NCI-H510A treated with DMSO at 0.1 percent for 48 hours (cell line): ENCODE data around the gene UGGT2.
A peak's percentile ranks its signal among the peaks of the same experiment; 100 is the strongest.

Experiments
- DNase-seq: peaks from one replicate; lab custom pipeline; 2025; lab: John Stamatoyannopoulos, UW

Gene UGGT2, protein sequence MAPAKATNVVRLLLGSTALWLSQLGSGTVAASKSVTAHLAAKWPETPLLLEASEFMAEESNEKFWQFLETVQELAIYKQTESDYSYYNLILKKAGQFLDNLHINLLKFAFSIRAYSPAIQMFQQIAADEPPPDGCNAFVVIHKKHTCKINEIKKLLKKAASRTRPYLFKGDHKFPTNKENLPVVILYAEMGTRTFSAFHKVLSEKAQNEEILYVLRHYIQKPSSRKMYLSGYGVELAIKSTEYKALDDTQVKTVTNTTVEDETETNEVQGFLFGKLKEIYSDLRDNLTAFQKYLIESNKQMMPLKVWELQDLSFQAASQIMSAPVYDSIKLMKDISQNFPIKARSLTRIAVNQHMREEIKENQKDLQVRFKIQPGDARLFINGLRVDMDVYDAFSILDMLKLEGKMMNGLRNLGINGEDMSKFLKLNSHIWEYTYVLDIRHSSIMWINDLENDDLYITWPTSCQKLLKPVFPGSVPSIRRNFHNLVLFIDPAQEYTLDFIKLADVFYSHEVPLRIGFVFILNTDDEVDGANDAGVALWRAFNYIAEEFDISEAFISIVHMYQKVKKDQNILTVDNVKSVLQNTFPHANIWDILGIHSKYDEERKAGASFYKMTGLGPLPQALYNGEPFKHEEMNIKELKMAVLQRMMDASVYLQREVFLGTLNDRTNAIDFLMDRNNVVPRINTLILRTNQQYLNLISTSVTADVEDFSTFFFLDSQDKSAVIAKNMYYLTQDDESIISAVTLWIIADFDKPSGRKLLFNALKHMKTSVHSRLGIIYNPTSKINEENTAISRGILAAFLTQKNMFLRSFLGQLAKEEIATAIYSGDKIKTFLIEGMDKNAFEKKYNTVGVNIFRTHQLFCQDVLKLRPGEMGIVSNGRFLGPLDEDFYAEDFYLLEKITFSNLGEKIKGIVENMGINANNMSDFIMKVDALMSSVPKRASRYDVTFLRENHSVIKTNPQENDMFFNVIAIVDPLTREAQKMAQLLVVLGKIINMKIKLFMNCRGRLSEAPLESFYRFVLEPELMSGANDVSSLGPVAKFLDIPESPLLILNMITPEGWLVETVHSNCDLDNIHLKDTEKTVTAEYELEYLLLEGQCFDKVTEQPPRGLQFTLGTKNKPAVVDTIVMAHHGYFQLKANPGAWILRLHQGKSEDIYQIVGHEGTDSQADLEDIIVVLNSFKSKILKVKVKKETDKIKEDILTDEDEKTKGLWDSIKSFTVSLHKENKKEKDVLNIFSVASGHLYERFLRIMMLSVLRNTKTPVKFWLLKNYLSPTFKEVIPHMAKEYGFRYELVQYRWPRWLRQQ (N-terminal part only)

GRCh38 chr13:96053003-96053703 is at the start of gene UGGT2:
TSS of gene UGGT2 (minus strand) at chr13:96053401. CDS start at chr13:96053312, 89 bp downstream.
- peak; percentile 91 for DNase-seq

DNA sequence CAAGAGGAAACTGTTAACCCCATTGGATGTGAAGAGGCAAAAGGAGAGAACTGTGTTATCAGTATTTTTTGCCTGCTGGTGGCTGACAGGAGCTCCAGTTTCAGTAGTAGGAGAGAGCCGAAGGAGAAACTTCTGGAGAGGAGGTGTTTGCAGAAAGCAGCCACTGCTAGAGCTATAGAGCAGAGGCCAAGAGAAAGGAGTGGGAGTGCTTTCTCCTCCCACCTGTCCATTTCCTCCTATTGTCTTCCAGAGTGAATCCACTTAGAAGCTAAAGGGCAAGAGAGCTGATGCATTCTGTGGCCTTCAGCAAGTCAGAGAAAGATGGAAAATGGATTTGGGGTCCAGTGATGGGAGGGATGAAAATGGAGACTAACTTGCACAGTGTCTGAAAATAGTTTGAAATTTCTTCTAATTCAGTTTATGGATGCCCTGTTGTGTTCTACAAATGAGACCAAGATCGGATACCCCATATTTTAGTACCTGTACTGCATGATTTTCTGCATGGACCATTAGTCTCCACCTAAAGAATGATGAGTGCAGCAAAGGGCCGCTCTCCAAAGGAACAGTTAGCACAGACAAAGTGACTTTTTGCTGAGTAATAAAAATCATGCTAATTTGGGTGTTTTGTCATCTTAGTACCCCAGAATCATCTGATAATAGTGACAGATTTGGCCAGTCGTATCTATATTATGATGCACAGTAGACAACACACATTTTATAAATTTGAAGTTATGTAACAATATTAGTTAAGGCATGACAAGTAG is 47.4 kb upstream of the UGGT2 start:
- DNase-seq: no peak

GRCh38 chr13:96093296-96094006 is 40.2 kb upstream of the UGGT2 start:
- no peak for DNase-seq

GRCh38 chr13:96091164-96092117 is 38.2 kb upstream of the UGGT2 start:
- DNase-seq: no peak

DNA sequence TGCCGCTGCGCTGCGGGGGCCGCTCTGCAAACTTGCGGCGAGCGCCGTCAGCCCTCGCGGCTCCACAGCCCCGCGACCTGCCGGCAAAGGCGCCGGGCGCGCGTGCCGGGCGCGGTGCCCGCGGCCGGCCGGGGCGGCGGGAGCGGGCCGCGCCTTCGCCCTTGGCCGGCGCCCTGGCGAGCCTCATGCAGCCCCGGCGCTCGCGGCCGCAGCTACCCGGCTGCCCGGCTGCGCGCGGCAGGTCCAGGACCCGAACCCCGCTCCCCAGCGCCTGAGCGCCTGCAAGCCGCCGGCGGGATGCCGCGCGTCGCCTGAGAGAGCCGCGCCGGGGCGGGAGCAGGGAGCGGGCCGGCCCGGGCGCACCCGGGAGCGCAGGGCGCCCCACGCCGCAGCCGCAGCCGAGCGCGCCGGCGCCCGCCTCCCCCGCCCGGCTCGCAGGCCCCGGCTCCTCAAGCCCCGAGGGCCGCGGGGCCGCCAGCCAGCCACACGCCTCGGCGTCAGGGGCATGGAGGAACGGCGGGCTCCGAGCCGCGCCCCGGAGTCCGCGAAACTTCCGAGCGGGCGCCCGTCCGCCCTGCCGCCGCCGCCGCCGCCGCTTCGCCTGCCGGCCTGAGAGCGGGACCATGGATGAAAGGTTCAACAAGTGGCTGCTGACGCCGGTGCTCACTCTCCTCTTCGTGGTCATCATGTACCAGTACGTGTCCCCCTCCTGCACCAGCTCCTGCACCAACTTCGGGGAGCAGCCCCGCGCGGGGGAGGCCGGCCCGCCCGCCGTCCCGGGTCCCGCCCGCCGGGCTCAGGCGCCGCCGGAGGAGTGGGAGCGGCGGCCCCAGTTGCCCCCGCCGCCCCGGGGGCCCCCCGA is 37.3 kb upstream of the UGGT2 start:
- peak; percentile 22 for DNase-seq

GRCh38 chr13:96089749-96090239 is 36.6 kb upstream of the UGGT2 start, which contains the start of gene HS6ST3:
TSS of gene HS6ST3 (plus strand) at chr13:96090107.
- DNase-seq: peak; percentile 64

GRCh38 chr13:96089139-96089538 is 35.9 kb upstream of the UGGT2 start:
- DNase-seq: no peak

GRCh38 chr13:96086736-96087135 is 33.5 kb upstream of the UGGT2 start:
- DNase-seq: no peak

GRCh38 chr13:96082640-96083039 is 29.4 kb upstream of the UGGT2 start:
- no peak for DNase-seq

DNA sequence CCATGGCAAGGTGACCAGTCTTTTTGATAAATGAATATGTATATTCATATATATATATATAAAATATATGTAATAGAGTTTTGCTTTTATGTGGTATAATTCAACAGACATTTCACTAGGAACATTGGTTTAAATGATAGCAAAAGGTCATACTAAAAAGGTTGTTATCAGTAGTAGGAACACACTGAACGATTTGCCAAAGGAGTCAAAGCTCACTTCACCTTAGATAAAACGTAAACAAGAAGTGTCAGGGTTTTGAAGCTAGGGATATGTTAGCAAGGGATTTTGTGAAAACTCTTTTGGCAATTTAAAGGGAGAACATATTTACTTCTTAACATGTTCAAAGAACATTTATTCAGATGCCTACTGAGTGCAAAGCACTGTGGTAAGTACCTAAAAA is 28.7 kb upstream of the UGGT2 start:
- no peak for DNase-seq

GRCh38 chr13:96080676-96081075 is 27.5 kb upstream of the UGGT2 start:
- DNase-seq: no peak

DNA sequence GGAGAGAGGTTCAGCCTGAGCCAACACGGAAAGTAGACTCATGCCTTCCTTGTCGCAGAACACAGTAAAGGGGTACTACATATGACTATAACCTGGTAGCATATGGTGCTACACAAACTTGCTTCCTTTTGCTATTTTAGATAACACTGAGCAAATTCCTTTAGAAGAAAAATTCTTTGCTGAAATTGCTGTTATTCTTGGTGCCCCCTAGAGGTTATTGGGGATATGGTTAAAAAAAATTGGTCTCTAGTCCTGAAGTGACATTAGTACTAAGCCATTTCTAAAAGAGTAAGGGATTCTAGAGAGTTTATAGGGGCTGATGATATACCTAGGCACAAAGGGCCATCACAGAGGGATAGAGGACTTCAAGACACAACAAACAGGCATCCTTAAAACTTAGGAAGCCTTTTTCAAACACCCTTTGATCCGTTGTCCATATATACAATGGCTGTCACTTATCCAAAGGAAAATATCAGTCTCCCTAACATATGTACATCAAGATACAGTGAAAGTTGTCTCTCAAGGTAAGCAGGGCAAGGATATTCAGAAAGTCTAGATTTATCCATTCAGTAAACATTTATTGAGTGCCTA is 22.8 kb upstream of the UGGT2 start:
- no peak for DNase-seq

- no peak for DNase-seq
These were observed 19.2 kb upstream of the UGGT2 start for GRCh38 chr13:96072392-96072791.

- no peak for DNase-seq
These were observed 18.3 kb upstream of the UGGT2 start for GRCh38 chr13:96071504-96071903.

GRCh38 chr13:96068729-96069128 is 15.5 kb upstream of the UGGT2 start:
- DNase-seq: no peak

DNA sequence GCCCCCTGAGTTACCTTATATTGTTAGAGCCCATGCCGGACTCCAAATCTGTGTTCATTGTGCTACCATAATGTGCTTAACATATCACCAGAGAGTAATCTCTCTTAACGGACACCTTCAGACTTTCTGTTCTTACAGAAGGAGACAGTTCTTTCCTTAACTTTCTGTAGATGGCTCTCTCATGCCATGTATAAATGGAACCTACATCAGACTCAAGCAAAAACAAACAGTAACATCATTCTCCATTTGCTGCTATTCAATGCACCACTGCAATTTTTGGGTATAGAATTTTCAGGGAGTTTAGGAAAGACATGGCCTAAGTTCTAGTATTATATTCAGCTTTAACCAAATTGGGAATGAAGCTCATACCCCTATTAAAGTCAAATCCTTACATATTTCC is 12.6 kb upstream of the UGGT2 start:
- no peak for DNase-seq

- DNase-seq: peak; percentile 53
These were observed 572 bp downstream of the UGGT2 start for GRCh38 chr13:96052656-96053002.
